GM12878 (cell line): ENCODE results near the gene DGAT2. TPM values are rescaled to one million over a fixed set of nuclear protein-coding genes. Genes with fewer than 3 reads are reported as not detected.

Source experiments
- BHLHE40 ChIP-seq, 2 experiments: fragments of 450-650 bp in 1 of 2; IDR thresholded peaks; 2 replicates each; pipeline ENCODE4 v1.6.1; 2011 to 2017; ENCODE audit warnings: low read depth in 2 of 2, borderline replicate concordance in 1 of 2, improper control_type of control experiment in 1 of 2, low read length in 1 of 2, mild to moderate bottlenecking in 1 of 2
- CUX1 ChIP-seq: IDR thresholded peaks from 2 replicates; pipeline ENCODE4 v1.6.1; 2012; ENCODE audit warnings: improper control_type of control experiment, low read depth, low read length; ENCODE audit not compliant: insufficient replicate concordance
- EGR1 ChIP-seq, 2 experiments: IDR thresholded peaks; 1 replicate in 1 of 2; 2 replicates in 1 of 2; pipeline ENCODE4 v1.6.1; 2011 to 2012; ENCODE audit warnings: low read depth in 2 of 2, low read length in 2 of 2, borderline replicate concordance in 1 of 2, mild to moderate bottlenecking in 1 of 2, moderate library complexity in 1 of 2
- RAD51 ChIP-seq: fragments of 450-650 bp; IDR thresholded peaks from 2 replicates; pipeline ENCODE4 v1.6.1; 2016; ENCODE audit warnings: moderate library complexity, mild to moderate bottlenecking, inconsistent platforms
- RBBP5 ChIP-seq: fragments of 200-600 bp; sonication (generic); conservative IDR thresholded peaks from 2 replicates; pipeline ENCODE4 v1.6.1; 2016
- RUNX3 ChIP-seq: IDR thresholded peaks from 2 replicates; pipeline ENCODE4 v1.6.1; 2012; ENCODE audit warnings: low read length, inconsistent platforms
- TAF1 ChIP-seq: IDR thresholded peaks from 2 replicates; pipeline ENCODE4 v1.6.1; 2011; ENCODE audit warnings: mild to moderate bottlenecking, low read depth, low read length, borderline replicate concordance
- polyA plus RNA-seq, 11 experiments: library from polyadenylated mRNA; depleted of rRNA in 4 of 11; unstranded in 6 of 11; stranded (reverse) in 5 of 11; fragments of >200 nt; fragmentation: Nextera tagmentation in 4 of 11; fragmentation: Illumina TruSeq in 1 of 11; extraction: Ambion mirVana in 4 of 11; extraction: Trizol in 1 of 11; gene quantifications; 1 replicate in 1 of 11; 2 replicates in 10 of 11; pipeline versions ENCODE4 v1.2.1 to v1.2.3, GENCODE V29; 2011 to 2016; ENCODE audit warnings: inconsistent platforms in 2 of 11, missing spikeins in 2 of 11, low read depth in 1 of 11
- total RNA-seq, 4 experiments: library from RNA; depleted of rRNA in 3 of 4; stranded (reverse); fragments of >200 nt in 3 of 4; fragmentation: Illumina TruSeq in 1 of 4; extraction: Trizol in 1 of 4; gene quantifications; 2 replicates each; pipeline versions ENCODE4 v1.2.1 to v1.2.3, GENCODE V29; 2013 to 2021

The DGAT2 gene
- total and polyA plus RNA-seq, 10 of the 15 experiments (the other 5 are each of a cell fraction or from before 2014, with no cell fraction given) = 5.1 to 25.9 (median 17.6) TPM

GRCh38 chr11:75813124-75813523 lies 44.5 kb downstream of the DGAT2 start (continued):
- TF ChIP-seq EGR1 (IDR thresholded peaks at IDR 0.05; ENCODE audit: borderline replicate concordance in 1 of 2, low read depth in 2 of 2, low read length in 2 of 2) (no peak), TAF1 (0 out of 2 replicates have a peak, but pooled peaks have one; percentile 40), CUX1 (peak; percentile 24), BHLHE40 (IDR thresholded peaks at IDR 0.05; ENCODE audit: borderline replicate concordance in 1 of 2, low read depth in 2 of 2, low read length in 1 of 2) (peak in 1 of 2 experiments; percentile 32; a peak in 1 of 4 replicates), RBBP5 (no peak), RUNX3 (peak; percentile 84), RAD51 (peak; percentile 68; the same call in 1 of the 2 replicates)
